Spinal cord (tissue), 10 donors: ENCODE results near the gene PIGS. TPM values are rescaled to one million over a fixed set of nuclear protein-coding genes. Genes with fewer than 3 reads are reported as not detected.

Experiments used
- DNase-seq, 6 donors: peaks; one replicate each; pipeline versions ENCODE4 v3.0.0 to v3.0.0-alpha.2; 2013 to 2015; ENCODE audit warnings: low spot score in 6 of 6, low read depth in 4 of 6
- H3K27ac ChIP-seq: one replicate; pipeline ENCODE4 v1.5.1; 2013; ENCODE audit warnings: low read depth, low read length, control low read depth
- H3K27me3 ChIP-seq: one replicate; pipeline ENCODE4 v1.6.1; 2013; ENCODE audit warnings: low read length; ENCODE audit not compliant: control insufficient read depth, insufficient read depth
- H3K36me3 ChIP-seq: one replicate; pipeline ENCODE4 v1.6.1; 2013; ENCODE audit warnings: low read length; ENCODE audit not compliant: control insufficient read depth, insufficient read depth
- H3K4me1 ChIP-seq: one replicate; pipeline ENCODE4 v1.6.1; 2013; ENCODE audit warnings: low read length; ENCODE audit not compliant: control insufficient read depth, insufficient read depth
- H3K4me3 ChIP-seq: one replicate; pipeline ENCODE4 v1.5.1; 2013; ENCODE audit warnings: low read depth, low read length, control low read depth
- H3K9me3 ChIP-seq: one replicate; pipeline ENCODE4 v1.6.1; 2013; ENCODE audit warnings: low read length; ENCODE audit not compliant: control insufficient read depth, insufficient read depth
- WGBS: methylation state at CpG from one replicate; pipeline ENCODE4 v1.1.5; 2013; ENCODE audit warnings: missing lambda C conversion rate; ENCODE audit not compliant: insufficient coverage; 5-methylcytosine and 5-hydroxymethylcytosine counted together
- long read RNA-seq, 4 donors: transcript quantifications; one replicate each; lab custom pipeline, GENCODE V29; 2026
- polyA plus RNA-seq, 2 donors: library from polyadenylated mRNA; unstranded; fragments of 120-200 nt; gene quantifications; one replicate each; pipeline ENCODE4 v1.2.1, GENCODE V29; 2013; ENCODE audit not compliant: insufficient read length in 2 of 2
- total RNA-seq, 2 donors: library from RNA; depleted of rRNA in 1 of 2; stranded (reverse); fragments of 120-200 nt in 1 of 2; fragments of >200 nt in 1 of 2; gene quantifications; one replicate each; pipeline versions ENCODE4 v1.2.3 to v1.2.4, GENCODE V29; 2013 to 2014
- donor health status: healthy.

Gene PIGS
- total RNA-seq (10 to 100 TPM; 34.3 to 40.4 TPM), polyA plus RNA-seq (10 to 100 TPM; 53.6 to 57.5 TPM)
- long read RNA-seq, donor 1, transcript PIGS-202 (12 exons, 2,877 nt) = major isoform, 5 of 9 reads
- long read RNA-seq, donor 1, partial matches to known transcripts = 0 of 9 reads
- long read RNA-seq, donor 1, other reads (novel, unspliced or antisense) = 0 of 9 reads
- long read RNA-seq, donor 2, partial matches to known transcripts = 0 of 6 reads
- long read RNA-seq, donor 2, other reads (novel, unspliced or antisense) = 0 of 6 reads
- long read RNA-seq, donor 3, partial matches to known transcripts = 0 of 7 reads
- long read RNA-seq, donor 3, other reads (novel, unspliced or antisense) = 0 of 7 reads
- long read RNA-seq, donor 4, transcript PIGS-202 (12 exons, 2,877 nt) = major isoform, 6 of 12 reads
- long read RNA-seq, donor 4, partial matches to known transcripts = 0 of 12 reads
- long read RNA-seq, donor 4, other reads (novel, unspliced or antisense) = 0 of 12 reads

DNA sequence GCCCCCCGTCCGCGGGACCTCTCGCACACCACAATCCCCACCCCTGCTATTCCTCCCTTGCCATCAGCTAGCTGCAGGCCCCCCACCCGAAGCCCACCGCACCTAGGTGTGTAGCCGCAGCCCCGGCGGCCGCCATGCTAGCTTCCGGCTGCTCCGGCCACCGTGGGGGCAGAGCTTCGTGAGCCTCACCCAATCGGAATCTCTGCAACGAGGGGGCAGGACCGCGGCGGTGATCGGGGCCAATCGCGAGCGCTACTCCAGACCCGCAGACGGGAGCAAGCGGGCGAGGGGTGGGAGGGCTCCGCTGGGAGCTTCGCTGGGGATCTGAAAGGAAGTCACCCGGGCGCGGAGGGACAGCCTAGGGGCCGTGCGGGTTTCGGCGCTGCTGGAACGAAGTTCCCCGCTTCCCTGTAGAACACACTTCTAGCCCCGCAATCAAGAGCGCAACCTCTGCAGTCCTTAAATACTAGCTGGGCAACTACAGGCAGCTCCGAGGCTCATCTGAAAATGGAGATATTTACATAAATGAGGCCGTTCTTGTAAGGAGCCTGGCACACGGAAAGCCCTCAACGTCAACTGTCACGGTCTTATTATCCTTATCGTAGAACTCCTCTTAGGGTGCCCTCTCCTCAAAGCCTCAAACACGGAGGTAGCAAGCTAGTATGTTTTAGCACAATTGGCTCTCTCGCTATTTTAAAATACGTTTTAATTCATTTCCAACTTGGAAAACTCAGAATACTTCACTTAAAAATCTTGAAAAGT lies at the start of gene PIGS:
TSS of gene PIGS (minus strand) at position 164 of the 762 bp plus-strand sequence. CDS start at position 136, 28 bp downstream.
- Histone ChIP-seq H3K9me3 (no peaks in the 10 kb centered on the region), H3K36me3 (peaks cover 29% of the 10 kb centered on the region), H3K27ac (peak within 1 kb of the TSS; percentile 75), H3K4me3 (peak within 1 kb of the TSS; percentile 94), H3K27me3 (no peaks in the 10 kb centered on the region), H3K4me1 (peaks cover 50% of the 10 kb centered on the region)
- DNase-seq = peak in 4 of 6 donors; percentile 86 to 98 (median 93)
- under 1% methylated on average over 46 of the region's 49 CpGs for WGBS

DNA sequence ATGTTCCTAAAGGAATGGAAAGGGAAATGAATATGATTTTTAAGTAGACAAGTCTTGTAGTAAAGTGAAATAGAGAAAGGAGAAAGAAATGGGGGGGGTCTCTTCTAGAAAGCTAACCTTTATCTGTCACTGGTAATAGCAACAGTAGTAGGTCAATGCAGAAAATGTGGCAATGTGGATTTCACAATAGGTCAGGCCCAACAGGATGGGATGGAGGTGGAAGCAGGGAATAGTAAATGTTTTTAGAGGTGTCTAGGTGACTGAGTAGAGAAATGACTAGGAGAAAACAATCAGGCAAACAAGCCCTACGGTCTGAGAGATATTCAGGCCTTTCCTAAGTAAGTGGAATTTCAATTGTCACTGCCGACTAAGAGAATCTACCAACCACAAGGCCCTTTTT lies 48.7 kb upstream of the PIGS start:
- H3K4me3 ChIP-seq = no peak overlapping the region
- no peaks in the 10 kb centered on the region for H3K27me3 ChIP-seq
- H3K27ac ChIP-seq = no peak overlapping the region
- no peaks in the 10 kb centered on the region for H3K4me1 ChIP-seq
- WGBS = 67% methylated on average over 1 of the region's 2 CpGs
- H3K36me3 ChIP-seq = peaks cover 76% of the 10 kb centered on the region
- no peaks in the 10 kb centered on the region for H3K9me3 ChIP-seq
- DNase-seq = no peak

DNA sequence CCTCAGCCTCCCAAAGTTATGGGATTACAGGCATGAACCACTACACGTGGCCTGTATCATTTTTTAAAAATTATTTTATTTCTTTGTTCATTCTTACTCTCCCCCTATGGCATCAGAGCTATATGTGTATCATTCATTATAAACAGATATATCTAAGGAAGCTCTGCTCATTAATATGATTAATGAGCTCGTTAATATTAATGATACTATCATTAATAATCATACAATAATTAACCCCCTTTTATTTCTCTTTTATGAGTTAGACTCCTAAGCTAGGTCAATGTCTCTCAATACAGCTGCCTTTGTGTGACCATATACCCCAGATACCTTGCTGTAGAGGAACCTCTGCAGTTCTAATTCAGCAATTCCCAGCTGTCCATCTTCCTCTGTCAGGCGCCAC lies 47.1 kb upstream of the PIGS start:
- Histone ChIP-seq H3K4me3 (no peak overlapping the region), H3K4me1 (no peaks in the 10 kb centered on the region), H3K9me3 (no peaks in the 10 kb centered on the region), H3K27me3 (no peaks in the 10 kb centered on the region), H3K36me3 (peaks cover 82% of the 10 kb centered on the region), H3K27ac (no peak overlapping the region)
- no peak for DNase-seq
- WGBS = 100% methylated on average over 1 of the region's 3 CpGs

DNA sequence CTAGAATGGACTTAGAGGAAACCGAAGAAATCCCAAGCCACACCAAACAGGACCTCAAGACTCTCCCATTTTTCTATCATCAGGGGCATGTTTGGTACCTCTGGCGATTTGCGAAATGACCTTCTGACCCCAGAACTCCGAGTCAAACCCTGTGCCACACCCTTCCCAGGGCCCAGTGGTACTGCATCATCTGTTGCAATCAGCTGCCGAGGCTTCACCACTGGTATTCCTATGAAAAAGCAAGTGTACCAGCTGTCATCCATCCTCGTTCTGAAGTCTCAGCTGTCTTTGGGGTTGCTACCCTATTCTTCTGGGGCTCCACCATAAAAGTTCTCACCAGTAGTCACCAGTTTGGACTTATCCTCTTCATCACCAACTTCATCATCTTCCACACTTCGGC lies 45.0 kb upstream of the PIGS start:
- no peak overlapping the region for H3K4me3 ChIP-seq
- no peaks in the 10 kb centered on the region for H3K27me3 ChIP-seq
- H3K36me3 ChIP-seq = peaks cover 84% of the 10 kb centered on the region
- 91% methylated on average over 6 of the region's 7 CpGs for WGBS
- no peak overlapping the region for H3K27ac ChIP-seq
- H3K4me1 ChIP-seq = no peaks in the 10 kb centered on the region
- no peak for DNase-seq
- no peaks in the 10 kb centered on the region for H3K9me3 ChIP-seq

DNA sequence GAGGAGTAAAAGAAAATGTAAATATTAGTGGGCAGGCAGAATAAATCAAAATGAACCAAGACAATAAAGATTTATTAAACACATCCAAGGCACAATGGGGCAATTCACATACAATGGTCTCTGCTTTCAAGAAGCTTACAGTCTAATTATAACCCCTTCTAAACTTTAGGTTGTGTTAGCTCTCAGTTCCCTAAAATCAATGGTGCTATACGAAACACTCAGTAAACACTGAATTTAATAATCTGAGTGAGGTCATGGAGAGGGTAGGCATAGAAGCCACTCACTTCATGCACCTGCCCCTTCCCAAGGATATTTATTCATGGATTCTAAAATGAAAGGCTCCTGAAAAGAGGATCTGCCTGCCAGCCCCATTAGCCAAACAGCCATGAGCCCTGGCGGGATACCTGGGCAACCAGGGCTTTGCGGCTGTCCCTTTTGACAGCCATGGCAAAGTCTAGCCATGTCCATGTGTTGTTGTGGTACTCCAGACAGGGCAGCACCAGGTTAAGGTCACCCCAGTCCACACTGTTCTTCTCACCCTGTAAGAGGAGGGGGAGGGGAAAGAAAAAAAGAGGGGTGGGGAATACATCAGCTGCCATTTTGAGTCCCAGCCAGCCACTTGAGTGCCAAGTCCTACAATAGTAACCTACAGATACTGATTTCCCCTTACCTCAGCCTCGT lies 44.1 kb upstream of the PIGS start:
- no peaks in the 10 kb centered on the region for H3K27me3 ChIP-seq
- no peak for DNase-seq
- no peak overlapping the region for H3K27ac ChIP-seq
- H3K4me3 ChIP-seq = no peak overlapping the region
- WGBS = 92% methylated on average over 2 of the region's 4 CpGs
- H3K4me1 ChIP-seq = no peaks in the 10 kb centered on the region
- H3K9me3 ChIP-seq = no peaks in the 10 kb centered on the region
- H3K36me3 ChIP-seq = peaks cover 77% of the 10 kb centered on the region

DNA sequence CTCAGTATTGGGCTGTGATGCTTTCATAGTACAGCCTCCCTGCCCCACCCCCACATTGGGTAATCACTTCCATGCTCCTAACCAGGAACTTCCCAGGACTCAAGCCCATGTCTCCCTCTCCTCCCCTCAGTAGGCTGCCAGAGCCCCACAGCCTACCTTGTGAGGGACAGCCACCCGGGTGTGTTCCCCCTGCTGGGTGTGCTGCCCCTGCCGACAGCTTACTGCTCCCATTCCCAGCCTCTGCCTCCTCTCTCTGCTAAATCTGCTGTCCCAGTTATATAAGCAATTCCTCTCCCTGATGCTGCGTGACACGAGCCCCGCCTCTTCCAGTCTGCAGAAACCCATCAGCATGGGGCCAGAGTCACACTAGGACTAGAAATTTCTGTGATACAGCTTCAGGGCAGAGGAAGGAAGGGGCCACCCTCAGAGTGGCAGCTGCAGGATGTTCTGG lies 42.6 kb upstream of the PIGS start, which contains the start of gene RSKR:
TSS of gene RSKR (minus strand) at position 255 of the 451 bp plus-strand sequence. CDS start at position 231, 24 bp downstream.
- 71% methylated on average over 1 of the region's 5 CpGs for WGBS

DNA sequence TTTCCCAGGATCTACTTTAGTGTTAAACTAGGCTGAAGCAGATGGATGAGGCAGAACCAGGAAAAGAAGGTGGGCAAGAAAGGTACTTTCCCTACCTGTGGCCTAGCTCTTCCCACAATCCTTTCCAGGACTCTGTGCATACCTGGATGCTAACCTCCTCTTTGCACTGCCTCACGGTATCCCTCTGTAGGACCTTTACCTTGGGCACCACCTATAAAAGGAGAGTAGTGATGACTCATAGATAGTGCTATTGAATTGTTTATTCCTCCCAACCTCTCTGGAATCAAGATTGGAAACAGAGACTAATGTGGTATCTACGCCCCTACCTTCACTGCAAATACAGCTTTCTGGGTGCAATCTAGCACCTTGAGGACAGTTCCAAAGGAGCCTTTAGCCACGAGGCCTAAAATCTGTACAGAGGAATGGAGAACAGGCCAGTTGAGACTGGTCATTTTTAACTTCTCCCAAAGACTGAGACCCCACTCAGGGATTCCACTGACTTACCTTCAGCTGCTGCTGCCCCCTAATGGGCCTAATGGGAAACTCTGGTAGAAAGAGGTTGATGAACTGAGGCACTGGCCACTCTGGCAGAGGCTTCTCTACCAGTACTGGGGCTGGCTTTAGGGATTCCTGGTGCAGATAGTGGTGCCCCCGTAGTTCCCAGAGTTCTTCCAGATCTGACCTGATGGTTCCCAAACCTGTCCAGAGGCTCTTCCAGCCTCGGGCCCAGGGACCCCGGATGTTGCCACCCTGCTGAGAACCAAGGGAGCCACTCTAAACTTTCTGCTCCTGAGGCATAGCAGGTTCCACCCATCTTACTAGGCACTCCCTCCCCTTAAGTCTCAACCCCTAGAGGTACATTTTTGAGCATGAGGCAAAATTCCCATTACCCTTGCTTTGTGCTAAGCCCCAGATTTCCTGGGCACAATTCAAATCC lies 41.9 kb upstream of the PIGS start:
- DNase-seq = peak; percentile 5 to 78 (median 38)
- no peak overlapping the region for H3K27ac ChIP-seq

More for the DNA sequence above, 42.6 kb upstream of the PIGS start, which contains the start of gene RSKR:
- H3K36me3 ChIP-seq = peaks cover 68% of the 10 kb centered on the region
- H3K27ac ChIP-seq = no peak within 1 kb of the TSS
- no peaks in the 10 kb centered on the region for H3K4me1 ChIP-seq
- no peaks in the 10 kb centered on the region for H3K27me3 ChIP-seq
- DNase-seq = no peak
- H3K9me3 ChIP-seq = no peaks in the 10 kb centered on the region
- H3K4me3 ChIP-seq = no peak within 1 kb of the TSS

DNA sequence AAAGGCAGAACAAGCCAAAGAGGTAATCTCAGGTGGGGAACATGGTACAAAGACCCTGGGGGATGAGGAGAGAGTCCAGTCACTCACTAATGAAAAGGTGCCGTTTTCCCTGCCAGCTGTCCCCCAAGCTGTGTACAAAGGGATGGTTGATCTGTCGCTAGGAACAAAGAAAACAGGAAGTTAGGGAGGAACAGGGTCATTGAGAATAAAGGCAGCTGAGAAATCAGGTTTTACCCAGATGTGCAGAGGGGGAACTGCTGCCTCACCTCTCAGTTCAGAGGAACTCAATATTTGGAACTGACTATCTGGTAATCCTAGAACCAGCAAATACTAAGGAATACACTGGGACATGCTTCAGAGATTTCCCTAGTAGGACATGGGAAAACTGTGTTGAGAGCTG lies 41.2 kb upstream of the PIGS start:
- Histone ChIP-seq H3K36me3 (peaks cover 56% of the 10 kb centered on the region), H3K4me3 (no peak overlapping the region), H3K4me1 (no peaks in the 10 kb centered on the region), H3K27ac (no peak overlapping the region), H3K9me3 (no peaks in the 10 kb centered on the region), H3K27me3 (no peaks in the 10 kb centered on the region)
- no peak for DNase-seq
- WGBS = 66% methylated on average over 2 of the region's 2 CpGs

More for the DNA sequence above, 41.9 kb upstream of the PIGS start:
- Histone ChIP-seq H3K4me1 (no peaks in the 10 kb centered on the region), H3K9me3 (no peaks in the 10 kb centered on the region), H3K27me3 (no peaks in the 10 kb centered on the region), H3K4me3 (no peak overlapping the region), H3K36me3 (peaks cover 62% of the 10 kb centered on the region)
- WGBS = 81% methylated on average over 4 of the region's 6 CpGs
